Mesothelial cell of epicardium (in vitro differentiated cells): ENCODE results near the gene CR2. TPM values are rescaled to one million over a fixed set of nuclear protein-coding genes. Genes with fewer than 3 reads are reported as not detected.
"Not testable (repeated sequence)": the region's sequence is repeated elsewhere in the genome, so short reads cannot be mapped to it uniquely, and the experiment has no call there.

Experiments
- DNase-seq, 2 experiments: peaks; one replicate each; pipeline ENCODE4 v3.0.0; 2021; ENCODE audit warnings: low spot score in 2 of 2; ENCODE audit not compliant: unreplicated experiment in 2 of 2
- H3K27ac Mint-ChIP-seq: 2 replicates; pipeline ENCODE4 v1.8.0; 2021; ENCODE audit warnings: mixed read lengths
- H3K27me3 Mint-ChIP-seq: 2 replicates; pipeline ENCODE4 v1.8.0; 2021; ENCODE audit warnings: low read depth, mixed read lengths
- H3K36me3 Mint-ChIP-seq: 2 replicates; pipeline ENCODE4 v1.8.0; 2021; ENCODE audit warnings: mixed read lengths
- H3K4me1 Mint-ChIP-seq: 2 replicates; pipeline ENCODE4 v1.8.0; 2021; ENCODE audit warnings: mixed read lengths
- H3K4me3 Mint-ChIP-seq: 2 replicates; pipeline ENCODE4 v1.8.0; 2021; ENCODE audit warnings: mild to moderate bottlenecking, moderate library complexity, mixed read lengths
- H3K9me3 Mint-ChIP-seq: 2 replicates; pipeline ENCODE4 v1.8.0; 2021; ENCODE audit warnings: mixed read lengths
- CTCF ChIP-seq: fragments of 200-600 bp; sonication (generic); IDR thresholded peaks from one replicate; pipeline ENCODE4 v1.5.0; 2021; ENCODE audit warnings: antibody characterized with exemption; ENCODE audit not compliant: unreplicated experiment
- total RNA-seq: library from RNA; stranded (reverse); gene quantifications from 3 replicates; pipeline ENCODE4 v1.2.1, GENCODE V29; 2021

CR2 gene
- total RNA-seq, 1 donor from 2014 or later: not detected

- TF ChIP-seq CTCF: no peak
- H3K36me3 Mint-ChIP-seq: no peaks in the 10 kb centered on the region
- no peak overlapping the region for H3K27ac Mint-ChIP-seq
- H3K27me3 Mint-ChIP-seq: peaks cover 30% of the 10 kb centered on the region
- DNase-seq: no peak
- no peaks in the 10 kb centered on the region for H3K4me1 Mint-ChIP-seq
- H3K9me3 Mint-ChIP-seq: peaks cover 13% of the 10 kb centered on the region
- H3K4me3 Mint-ChIP-seq: no peak overlapping the region
These were observed 23.5 kb upstream of the CR2 start for GRCh38 chr1:207430602-207431001.

GRCh38 chr1:207431508-207431907 is 22.6 kb upstream of the CR2 start:
- H3K9me3 Mint-ChIP-seq: peaks cover 13% of the 10 kb centered on the region

DNA sequence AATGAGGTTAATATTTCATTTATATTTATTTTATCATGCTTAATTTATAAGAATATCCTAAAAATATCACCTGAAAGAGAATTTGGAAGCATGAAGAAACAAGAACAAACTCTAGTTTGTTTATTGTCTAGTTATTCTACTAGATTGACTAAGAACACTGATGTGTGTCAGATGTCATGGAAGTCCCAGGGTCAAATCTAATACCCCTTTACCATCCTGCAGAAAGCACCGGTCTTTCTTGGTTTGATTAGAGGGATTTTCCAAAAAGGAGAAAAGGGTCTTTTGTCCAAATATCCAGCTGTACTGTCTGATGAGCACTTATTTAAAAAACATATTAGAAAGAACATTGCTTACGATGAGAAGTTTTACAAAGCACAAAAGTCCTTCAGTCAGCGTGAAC is 20.7 kb upstream of the CR2 start:
- Mint-ChIP-seq H3K27me3 (peaks cover 46% of the 10 kb centered on the region), H3K4me3 (no peak overlapping the region), H3K9me3 (no peaks in the 10 kb centered on the region), H3K4me1 (no peaks in the 10 kb centered on the region), H3K27ac (no peak overlapping the region), H3K36me3 (no peaks in the 10 kb centered on the region)
- TF ChIP-seq CTCF: no peak
- no peak for DNase-seq

More at GRCh38 chr1:207431508-207431907, 22.6 kb upstream of the CR2 start:
- Mint-ChIP-seq H3K4me3 (no peak overlapping the region), H3K27ac (no peak overlapping the region), H3K27me3 (peaks cover 37% of the 10 kb centered on the region), H3K4me1 (no peaks in the 10 kb centered on the region), H3K36me3 (no peaks in the 10 kb centered on the region)
- DNase-seq: no peak
- no peak for TF ChIP-seq CTCF

- peaks cover 53% of the 10 kb centered on the region for H3K27me3 Mint-ChIP-seq
- not testable (repeated sequence) for H3K4me1 Mint-ChIP-seq, H3K36me3 Mint-ChIP-seq, DNase-seq, H3K27ac Mint-ChIP-seq, H3K9me3 Mint-ChIP-seq, H3K4me3 Mint-ChIP-seq
These were observed 17.4 kb upstream of the CR2 start for GRCh38 chr1:207436746-207437145.

GRCh38 chr1:207440626-207441025 is 13.5 kb upstream of the CR2 start:
- Mint-ChIP-seq H3K27me3 (peaks cover 68% of the 10 kb centered on the region), H3K36me3 (no peaks in the 10 kb centered on the region), H3K27ac (no peak overlapping the region), H3K9me3 (no peaks in the 10 kb centered on the region), H3K4me3 (no peak overlapping the region), H3K4me1 (no peaks in the 10 kb centered on the region)
- DNase-seq: no peak
- TF ChIP-seq CTCF: no peak

- DNase-seq: no peak
- no peak for TF ChIP-seq CTCF
- H3K27ac Mint-ChIP-seq: no peak overlapping the region
These were observed 9.5 kb upstream of the CR2 start for GRCh38 chr1:207444514-207445217.

More at GRCh38 chr1:207444514-207445217, 9.5 kb upstream of the CR2 start:
- Mint-ChIP-seq H3K27me3 (peaks cover 76% of the 10 kb centered on the region), H3K4me3 (no peak overlapping the region), H3K36me3 (no peaks in the 10 kb centered on the region), H3K4me1 (no peaks in the 10 kb centered on the region), H3K9me3 (no peaks in the 10 kb centered on the region)
